BE2C (cell line): ENCODE results near the gene HOXD4.

Experiments used
- DNase-seq: peaks from one replicate; pipeline ENCODE4 v3.0.0-alpha.2; 2020
- H3K27me3 ChIP-seq: fragments of 250-450 bp; sonication (Bioruptor Pico); 2 replicates; pipeline ENCODE4 v1.5.1; 2020; ENCODE audit warnings: mild to moderate bottlenecking
- H3K36me3 ChIP-seq: fragments of 250-450 bp; sonication (Bioruptor Pico); 2 replicates; pipeline ENCODE4 v1.5.1; 2020; ENCODE audit warnings: mild to moderate bottlenecking
- H3K4me1 ChIP-seq: fragments of 250-450 bp; sonication (Bioruptor Pico); 2 replicates; pipeline ENCODE4 v1.5.1; 2020
- H3K4me3 ChIP-seq: 2 replicates; pipeline ENCODE4 v1.5.1; 2011; ENCODE audit warnings: low read depth, low read length
- H3K9me3 ChIP-seq: fragments of 250-450 bp; sonication (Bioruptor Pico); 2 replicates; pipeline ENCODE4 v1.5.1; 2020
- CTCF ChIP-seq: IDR thresholded peaks from 2 replicates; pipeline ENCODE4 v1.5.1; 2012; ENCODE audit warnings: mild to moderate bottlenecking, low read depth, low read length

Gene HOXD4

GRCh38 chr2:176112375-176113302 lies 38.7 kb upstream of the HOXD4 start:
- no peaks in the 10 kb centered on the region for H3K9me3 ChIP-seq
- H3K36me3 ChIP-seq, result no peaks in the 10 kb centered on the region; the same call in 1 of the 2 replicates
- no peak for DNase-seq
- 0 out of 2 replicates have a peak, but pooled peaks cover 3% of the 10 kb centered on the region for H3K4me1 ChIP-seq
- H3K27me3 ChIP-seq, result peaks cover 43% of the 10 kb centered on the region
- no peak for TF ChIP-seq CTCF
- no peak overlapping the region for H3K4me3 ChIP-seq

- Histone ChIP-seq H3K27me3 (peaks cover 31% of the 10 kb centered on the region), H3K4me3 (no peak overlapping the region), H3K9me3 (no peaks in the 10 kb centered on the region), H3K36me3 (no peaks in the 10 kb centered on the region; the same call in 1 of the 2 replicates), H3K4me1 (0 out of 2 replicates have a peak, but pooled peaks cover 3% of the 10 kb centered on the region)
- TF ChIP-seq CTCF, result no peak
- DNase-seq, result no peak
These were observed 37.0 kb upstream of the HOXD4 start for GRCh38 chr2:176114120-176114929.

GRCh38 chr2:176114930-176115625 lies 36.3 kb upstream of the HOXD4 start:
- Histone ChIP-seq H3K4me3 (no peak overlapping the region), H3K27me3 (peaks cover 24% of the 10 kb centered on the region), H3K4me1 (0 out of 2 replicates have a peak, but pooled peaks cover 3% of the 10 kb centered on the region), H3K9me3 (no peaks in the 10 kb centered on the region), H3K36me3 (no peaks in the 10 kb centered on the region; the same call in 1 of the 2 replicates)
- TF ChIP-seq CTCF, result no peak
- no peak for DNase-seq

GRCh38 chr2:176115883-176116813 lies 35.2 kb upstream of the HOXD4 start, which contains the start of gene HOXD10:
Gene HOXD10 (plus strand): TSS chr2:176116778. CDS start chr2:176116834, 56 bp downstream.
- Histone ChIP-seq H3K27me3 (peaks cover 13% of the 10 kb centered on the region), H3K9me3 (no peaks in the 10 kb centered on the region), H3K4me3 (peak within 1 kb of the TSS; percentile 59), H3K36me3 (no peaks in the 10 kb centered on the region; the same call in 1 of the 2 replicates), H3K4me1 (0 out of 2 replicates have a peak, but pooled peaks cover 3% of the 10 kb centered on the region)
- DNase-seq, result peak; percentile 85
- peak; percentile 45 for TF ChIP-seq CTCF
